Natural killer cell (primary cell): ENCODE data around the gene PABPN1L. TPM values are rescaled to one million over a fixed set of nuclear protein-coding genes. Genes with fewer than 3 reads are reported as not detected.

Source experiments
- ATAC-seq, 3 donors: fragments of 150-1000 bp in 2 of 3; fragments of 200-7000 bp in 1 of 3; cut with Tn5 transposase; 1 replicate in 1 of 3; 2 replicates in 2 of 3; pipeline ENCODE4 v1.10.0; 2021; ENCODE audit warnings: mild to moderate bottlenecking in 2 of 3, moderate library complexity in 2 of 3
- DNase-seq, 2 donors: peaks; one replicate each; pipeline versions ENCODE4 v3.0.0 to v3.0.0-alpha.2; 2013 to 2021; ENCODE audit warnings: mixed read lengths in 1 of 2
- H3K27ac ChIP-seq: one replicate; pipeline ENCODE4 v1.5.1; 2013; ENCODE audit warnings: mild to moderate bottlenecking, low read length
- H3K27me3 ChIP-seq: one replicate; pipeline ENCODE4 v1.6.1; 2013; ENCODE audit warnings: low read length; ENCODE audit not compliant: control insufficient read depth, insufficient read depth
- H3K36me3 ChIP-seq: one replicate; pipeline ENCODE4 v1.6.1; 2013; ENCODE audit warnings: low read length; ENCODE audit not compliant: control insufficient read depth, insufficient read depth
- H3K4me1 ChIP-seq: one replicate; pipeline ENCODE4 v1.6.1; 2013; ENCODE audit warnings: low read length; ENCODE audit not compliant: control insufficient read depth, insufficient read depth
- H3K4me3 ChIP-seq: one replicate; pipeline ENCODE4 v1.5.1; 2013; ENCODE audit warnings: low read length
- H3K9me3 ChIP-seq: one replicate; pipeline ENCODE4 v1.6.1; 2013; ENCODE audit warnings: low read length; ENCODE audit not compliant: control insufficient read depth, insufficient read depth
- H3K27ac Mint-ChIP-seq, 2 donors: one replicate each; pipeline ENCODE4 v1.8.0; 2022; ENCODE audit warnings: mild to moderate bottlenecking in 2 of 2, mixed read lengths in 2 of 2, moderate library complexity in 1 of 2
- H3K27me3 Mint-ChIP-seq, 2 donors: one replicate each; pipeline ENCODE4 v1.8.0; 2022; ENCODE audit warnings: low read depth in 2 of 2, mixed read lengths in 2 of 2
- H3K36me3 Mint-ChIP-seq: one replicate; pipeline ENCODE4 v1.8.0; 2022; ENCODE audit warnings: mixed read lengths
- H3K4me1 Mint-ChIP-seq, 2 donors: one replicate each; pipeline ENCODE4 v1.8.0; 2022; ENCODE audit warnings: mixed read lengths in 2 of 2
- H3K4me3 Mint-ChIP-seq: one replicate; pipeline ENCODE4 v1.8.0; 2022; ENCODE audit warnings: mild to moderate bottlenecking, moderate library complexity, mixed read lengths
- H3K9me3 Mint-ChIP-seq, 2 donors: one replicate each; pipeline ENCODE4 v1.8.0; 2022; ENCODE audit warnings: mixed read lengths in 2 of 2
- CTCF ChIP-seq: fragments of 200-600 bp; IDR thresholded peaks from one replicate; pipeline ENCODE4 v1.8.0; 2022; ENCODE audit warnings: antibody characterized with exemption
- WGBS: methylation state at CpG from one replicate; pipeline ENCODE4 v1.1.7; 2013; ENCODE audit warnings: missing lambda C conversion rate; ENCODE audit not compliant: insufficient coverage; 5-methylcytosine and 5-hydroxymethylcytosine counted together
- intact Hi-C: fragments of 100-400 bp; cut with micrococcal nuclease; formaldehyde crosslinking; loops from one replicate; pipeline ENCODE4 v1.14.2; 2022
- total RNA-seq, 4 donors: library from RNA; stranded (reverse); fragments of 120-200 nt in 1 of 4; gene quantifications; one replicate each; pipeline versions ENCODE4 v1.2.3 to v1.2.4, GENCODE V29; 2013 to 2022

Gene PABPN1L
- total RNA-seq, 3 donors from 2014 or later (not counting 1 experiment from before 2014, with no cell fraction given): 0.43 TPM; not detected in 2

GRCh38 chr16:88853325-88853941 lies 13.0 kb downstream of the PABPN1L start:
- no peaks in the 10 kb centered on the region for H3K27me3 ChIP-seq
- no peak overlapping the region for H3K27ac Mint-ChIP-seq
- no peak for TF ChIP-seq CTCF
- H3K4me3 ChIP-seq: no peak overlapping the region
- no peaks in the 10 kb centered on the region for H3K9me3 Mint-ChIP-seq
- DNase-seq (no peak), ATAC-seq (no peak)
- no peak overlapping the region for H3K27ac ChIP-seq
- WGBS: 73% methylated on average over 17 of the region's 17 CpGs
- H3K9me3 ChIP-seq: no peaks in the 10 kb centered on the region
- H3K4me3 Mint-ChIP-seq: no peak overlapping the region
- intact Hi-C loops: no loop called here
- H3K27me3 Mint-ChIP-seq: no peaks in the 10 kb centered on the region
- H3K4me1 Mint-ChIP-seq: peaks cover 25 to 33% of the 10 kb centered on the region in 2 donors
- H3K36me3 ChIP-seq: peaks cover 9% of the 10 kb centered on the region
- peaks cover 43% of the 10 kb centered on the region for H3K4me1 ChIP-seq
- H3K36me3 Mint-ChIP-seq: no peaks in the 10 kb centered on the region

GRCh38 chr16:88851616-88852015 lies 14.8 kb downstream of the PABPN1L start:
- no peak for TF ChIP-seq CTCF
- Histone ChIP-seq H3K4me3 (no peak overlapping the region), H3K4me1 (peaks cover 32% of the 10 kb centered on the region), H3K27ac (no peak overlapping the region), H3K9me3 (no peaks in the 10 kb centered on the region), H3K36me3 (peaks cover 11% of the 10 kb centered on the region), H3K27me3 (no peaks in the 10 kb centered on the region)
- ATAC-seq (no peak), DNase-seq (no peak)
- 96% methylated on average over 19 of the region's 19 CpGs for WGBS
- H3K4me1 Mint-ChIP-seq: peaks cover 14 to 21% of the 10 kb centered on the region in 2 donors
- no peak overlapping the region for H3K4me3 Mint-ChIP-seq
- H3K27ac Mint-ChIP-seq: no peak overlapping the region
- no peaks in the 10 kb centered on the region for H3K27me3 Mint-ChIP-seq
- H3K9me3 Mint-ChIP-seq: no peaks in the 10 kb centered on the region
- intact Hi-C loops: no loop called here
- no peaks in the 10 kb centered on the region for H3K36me3 Mint-ChIP-seq

GRCh38 chr16:88850531-88851199 lies 15.8 kb downstream of the PABPN1L start:
- intact Hi-C loops: no loop called here
- ATAC-seq: no peak
- no peaks in the 10 kb centered on the region for H3K9me3 Mint-ChIP-seq

More at GRCh38 chr16:88850531-88851199, 15.8 kb downstream of the PABPN1L start:
- no peak overlapping the region for H3K27ac ChIP-seq
- H3K9me3 ChIP-seq: no peaks in the 10 kb centered on the region
- 95% methylated on average over 33 of the region's 33 CpGs for WGBS
- Mint-ChIP-seq H3K36me3 (no peaks in the 10 kb centered on the region), H3K4me1 (peaks cover 14 to 21% of the 10 kb centered on the region in 2 donors), H3K27me3 (no peaks in the 10 kb centered on the region), H3K4me3 (no peak overlapping the region), H3K27ac (no peak overlapping the region)
- no peaks in the 10 kb centered on the region for H3K27me3 ChIP-seq
- peaks cover 11% of the 10 kb centered on the region for H3K36me3 ChIP-seq
- H3K4me1 ChIP-seq: peaks cover 25% of the 10 kb centered on the region
- H3K4me3 ChIP-seq: no peak overlapping the region
- DNase-seq: no peak
- no peak for TF ChIP-seq CTCF
